Embryonic facial prominence (tissue), 1 donor: ENCODE data around the gene ZNF768.

Experiments used
- DNase-seq: peaks from one replicate; pipeline ENCODE4 v3.0.0-alpha.2; 2016; ENCODE audit errors: extremely low spot score

Gene ZNF768

GRCh38 chr16:30526137-30526822 is at the start of gene ZNF768:
TSS of gene ZNF768 (minus strand) at chr16:30526566. CDS start at chr16:30526413, 153 bp downstream.
- DNase-seq = no peak

- no peak for DNase-seq
Observed at GRCh38 chr16:30574678-30575077, 48.3 kb upstream of the ZNF768 start.

- DNase-seq = peak; percentile 96
Observed at GRCh38 chr16:30571445-30572322, 45.3 kb upstream of the ZNF768 start, which contains the start of gene ZNF688. TSS of gene ZNF688 (minus strand) at chr16:30571714. CDS start at chr16:30571629, 85 bp downstream.

GRCh38 chr16:30570636-30571444 is 44.5 kb upstream of the ZNF768 start:
- DNase-seq = no peak

- DNase-seq = no peak
Observed at GRCh38 chr16:30569746-30570635, 43.6 kb upstream of the ZNF768 start.

GRCh38 chr16:30569281-30569680 is 42.9 kb upstream of the ZNF768 start:
- DNase-seq = no peak

GRCh38 chr16:30567991-30568638 is 41.7 kb upstream of the ZNF768 start:
- DNase-seq = no peak

GRCh38 chr16:30567160-30567990 is 41.0 kb upstream of the ZNF768 start:
- no peak for DNase-seq

- no peak for DNase-seq
Observed at GRCh38 chr16:30566531-30566930, 40.2 kb upstream of the ZNF768 start.

GRCh38 chr16:30565984-30566383 is 39.6 kb upstream of the ZNF768 start:
- no peak for DNase-seq

- DNase-seq = no peak
Observed at GRCh38 chr16:30565526-30565925, 39.2 kb upstream of the ZNF768 start.

- no peak for DNase-seq
Observed at GRCh38 chr16:30562021-30562420, 35.7 kb upstream of the ZNF768 start.

GRCh38 chr16:30561089-30561816 is 34.9 kb upstream of the ZNF768 start:
- no peak for DNase-seq

GRCh38 chr16:30559690-30560089 is 33.3 kb upstream of the ZNF768 start:
- no peak for DNase-seq

GRCh38 chr16:30558789-30559377 is 32.5 kb upstream of the ZNF768 start:
- no peak for DNase-seq

GRCh38 chr16:30557957-30558788 is 31.8 kb upstream of the ZNF768 start, which contains the start of gene ZNF764:
TSS of gene ZNF764 (minus strand) at chr16:30558374. CDS start at chr16:30558182, 192 bp downstream.
- peak; percentile 92 for DNase-seq

GRCh38 chr16:30557707-30557956 is 31.3 kb upstream of the ZNF768 start:
- no peak for DNase-seq

- DNase-seq = no peak
Observed at GRCh38 chr16:30556125-30556473, 29.7 kb upstream of the ZNF768 start.
